NCI-H460 (cell line): Measurements from ENCODE around the gene CEBPA. TPM values are rescaled to one million over a fixed set of nuclear protein-coding genes. Genes with fewer than 3 reads are reported as not detected.

Source experiments
- DNase-seq: peaks from one replicate; pipeline ENCODE4 v3.0.0-alpha.2; 2016; ENCODE audit warnings: low read depth; ENCODE audit errors: extremely low read depth
- total RNA-seq: library from RNA; depleted of rRNA; stranded (reverse); fragments of >200 nt; shearing (Covaris generic); gene quantifications from 2 replicates; pipeline ENCODE4 v1.2.3, GENCODE V29; 2014; rRNA removed

Gene CEBPA
- total RNA-seq, 1 experiment from 2014 or later, result 6.5 TPM

GRCh38 chr19:33254245-33254824 is 48.0 kb downstream of the CEBPA start:
- DNase-seq, result no peak

- no peak for DNase-seq
Measured at GRCh38 chr19:33252971-33253370, 49.4 kb downstream of the CEBPA start.

- no peak for DNase-seq
Measured at GRCh38 chr19:33252418-33252962, 49.8 kb downstream of the CEBPA start.

- DNase-seq, result no peak
Measured at GRCh38 chr19:33251526-33252090, 50.7 kb downstream of the CEBPA start.

GRCh38 chr19:33251076-33251475 is 51.3 kb downstream of the CEBPA start:
- no peak for DNase-seq

DNA sequence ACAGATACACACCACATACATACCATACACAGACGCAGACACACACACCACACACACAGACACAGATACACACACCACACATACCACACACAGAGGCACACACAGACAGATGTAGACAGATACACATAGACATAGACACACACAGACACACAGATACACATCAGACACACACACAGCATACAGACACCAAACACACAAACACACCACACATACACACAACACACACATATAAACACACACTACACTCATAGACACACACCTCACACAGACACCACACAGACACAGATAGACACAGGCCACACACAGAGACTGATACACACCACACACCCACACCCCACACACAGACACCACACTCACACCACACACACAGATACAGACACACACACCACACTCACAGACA is 51.8 kb downstream of the CEBPA start:
- DNase-seq, result no peak

Other genes with a start within 250 kb of the CEBPA start
- gene RHPN2, start 237.6 kb downstream of the CEBPA start, total RNA-seq, result 6.0 and 8.0 TPM in 2 replicates
- gene GPATCH1, start 221.4 kb downstream of the CEBPA start, total RNA-seq, result 4.0 and 5.0 TPM in 2 replicates
- 0.20 TPM in 1 of 2 replicates, not detected in the other for gene WDR88, start 170.4 kb downstream of the CEBPA start, total RNA-seq
- gene LRP3, start 108.2 kb downstream of the CEBPA start, total RNA-seq, result 9.9 and 10.4 TPM in 2 replicates
- gene SLC7A10, start 76.7 kb downstream of the CEBPA start, total RNA-seq, result not detected in 2 replicates
- 73.9 and 89.1 TPM in 2 replicates for gene CEBPG, start 71.2 kb upstream of the CEBPA start, total RNA-seq
- 25.0 and 30.2 TPM in 2 replicates for gene PEPD, start 219.3 kb upstream of the CEBPA start, total RNA-seq